Hematopoietic multipotent progenitor cell treated with erythropoietin and hydrocortisone succinate and interleukin-3 and kit ligand, for 6 days (in vitro differentiated cells): ENCODE data around the gene DNPEP.

Experiments used
- DNase-seq: peaks from one replicate; pipeline ENCODE4 v3.0.0-alpha.2; 2015

DNPEP gene

GRCh38 chr2:219387306-219388120 is at the start of gene DNPEP:
Gene DNPEP, minus strand, starts transcription at chr2:219387912. Its CDS starts 118 bp downstream, at chr2:219387794.
- DNase-seq, result peak; percentile 93

GRCh38 chr2:219437141-219437540 is 49.4 kb upstream of the DNPEP start:
- DNase-seq, result no peak

DNA sequence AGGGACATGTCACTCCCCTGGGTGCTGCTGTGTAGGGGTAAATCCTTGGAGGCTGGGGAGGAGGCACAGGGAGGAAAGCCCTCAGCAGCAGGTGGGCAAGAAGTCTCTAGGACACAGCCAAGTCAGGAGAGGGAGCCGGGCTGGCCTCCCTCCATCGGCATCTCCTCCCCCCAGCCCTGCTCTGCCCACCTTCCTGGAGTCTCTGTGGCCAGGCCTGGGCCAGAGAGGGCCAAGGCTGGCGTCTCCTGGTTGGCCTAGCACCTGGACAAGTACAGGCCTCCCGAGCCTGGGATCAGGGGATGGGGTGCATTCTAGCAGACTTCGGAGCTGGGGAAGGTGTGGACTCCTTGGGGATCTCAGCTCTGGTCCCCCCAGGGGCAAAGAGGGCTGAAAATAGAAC is 48.8 kb upstream of the DNPEP start:
- no peak for DNase-seq

DNA sequence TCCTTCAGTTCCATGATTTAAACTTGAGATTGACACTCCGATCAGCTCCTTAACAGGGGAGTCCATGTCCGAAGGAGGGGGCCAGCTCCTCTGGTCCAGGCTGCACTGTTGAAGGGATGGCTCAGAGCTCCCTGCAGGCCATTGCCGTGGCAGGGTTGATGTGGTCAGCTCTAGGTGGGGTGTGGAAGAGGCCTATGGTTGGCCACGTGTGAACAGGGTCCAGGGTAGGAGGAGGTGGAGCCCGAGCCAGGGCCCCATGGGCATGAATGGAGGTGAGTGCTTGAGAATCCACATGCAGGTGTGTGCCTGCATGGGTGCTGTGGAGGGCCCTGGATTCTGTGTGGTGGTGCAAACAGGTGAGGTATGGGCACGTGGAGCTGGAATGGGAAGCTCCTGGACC is 48.0 kb upstream of the DNPEP start:
- DNase-seq, result no peak

DNA sequence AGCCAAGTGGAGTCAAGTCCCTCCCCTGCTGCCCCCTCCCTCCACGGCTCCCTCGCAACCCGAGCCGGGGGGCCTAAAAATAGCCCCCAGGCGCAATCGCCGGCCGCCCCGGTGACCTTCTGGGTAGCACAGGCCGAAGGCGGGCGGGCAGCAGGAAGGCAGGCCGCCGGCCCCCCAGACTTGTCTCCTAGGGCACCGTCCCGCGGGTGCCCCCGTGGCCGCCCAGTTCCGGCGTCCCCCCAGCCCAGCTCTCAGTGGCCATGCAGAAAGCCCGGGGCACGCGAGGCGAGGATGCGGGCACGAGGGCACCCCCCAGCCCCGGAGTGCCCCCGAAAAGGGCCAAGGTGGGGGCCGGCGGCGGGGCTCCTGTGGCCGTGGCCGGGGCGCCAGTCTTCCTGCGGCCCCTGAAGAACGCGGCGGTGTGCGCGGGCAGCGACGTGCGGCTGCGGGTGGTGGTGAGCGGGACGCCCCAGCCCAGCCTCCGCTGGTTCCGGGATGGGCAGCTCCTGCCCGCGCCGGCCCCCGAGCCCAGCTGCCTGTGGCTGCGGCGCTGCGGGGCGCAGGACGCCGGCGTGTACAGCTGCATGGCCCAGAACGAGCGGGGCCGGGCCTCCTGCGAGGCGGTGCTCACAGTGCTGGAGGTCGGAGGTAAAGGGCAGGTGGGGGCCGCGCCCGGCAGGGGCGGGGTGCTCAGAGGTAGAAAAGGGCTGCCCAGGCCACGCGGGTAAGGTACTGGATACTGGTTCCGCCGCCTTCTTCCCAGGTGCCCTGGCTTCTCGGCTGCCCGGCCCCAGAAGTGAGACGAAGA is 47.2 kb upstream of the DNPEP start, which contains the start of gene SPEG:
Gene SPEG (plus strand): TSS at position 126 of the 808 bp plus-strand sequence. CDS start 135 bp downstream, at position 261.
- DNase-seq, result no peak

DNA sequence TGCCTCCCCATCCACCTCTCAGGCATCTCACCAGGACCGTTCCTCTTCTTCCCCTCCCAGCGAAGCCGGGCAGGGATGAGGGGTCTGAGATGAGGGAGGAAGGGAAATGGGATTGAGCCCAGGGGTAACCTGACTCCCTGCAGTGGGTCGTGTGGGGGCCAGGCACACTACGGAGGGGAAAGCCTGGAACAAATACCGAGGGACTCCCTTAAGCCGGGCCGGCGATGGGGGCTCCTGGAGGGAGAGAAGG is 46.7 kb upstream of the DNPEP start:
- no peak for DNase-seq

DNA sequence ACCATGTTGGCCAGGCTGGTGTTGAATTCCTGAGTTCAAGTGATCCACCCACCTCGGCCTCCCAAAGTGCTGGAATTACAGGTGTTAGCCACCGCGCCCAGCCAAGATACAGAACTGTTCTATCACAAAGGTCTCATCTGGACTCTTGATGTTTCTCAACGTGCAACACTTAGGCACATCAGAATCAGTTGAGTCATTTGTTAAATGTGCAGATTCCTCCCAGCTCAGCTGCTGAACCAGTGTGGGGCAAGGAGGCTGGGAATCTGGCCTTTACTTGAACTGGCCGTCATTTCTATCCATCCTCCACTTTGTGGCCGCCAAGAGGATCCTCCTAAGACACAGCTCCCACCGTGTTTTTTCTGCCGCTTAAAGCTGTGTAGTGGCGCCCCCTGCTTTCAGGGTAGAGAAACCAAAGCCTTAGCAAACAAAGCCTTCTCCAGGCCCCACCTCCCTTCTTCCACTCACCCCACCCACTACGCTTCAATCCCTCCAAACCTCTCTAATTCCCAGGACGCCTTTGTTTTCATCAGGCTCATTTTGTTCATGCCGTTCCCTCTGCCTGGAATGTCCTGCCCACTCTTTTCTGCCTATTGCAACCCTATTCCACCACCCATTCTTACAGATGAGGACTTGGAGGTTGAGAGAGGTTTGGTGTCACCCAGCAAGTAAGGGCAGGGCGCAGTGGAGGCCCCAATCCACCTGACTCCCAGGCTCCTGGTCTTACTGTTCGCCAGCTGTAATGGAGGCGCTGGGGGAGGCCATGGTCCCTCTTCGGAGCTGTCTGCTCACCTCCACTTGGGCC is 46.2 kb upstream of the DNPEP start:
- peak; percentile 86 for DNase-seq

DNA sequence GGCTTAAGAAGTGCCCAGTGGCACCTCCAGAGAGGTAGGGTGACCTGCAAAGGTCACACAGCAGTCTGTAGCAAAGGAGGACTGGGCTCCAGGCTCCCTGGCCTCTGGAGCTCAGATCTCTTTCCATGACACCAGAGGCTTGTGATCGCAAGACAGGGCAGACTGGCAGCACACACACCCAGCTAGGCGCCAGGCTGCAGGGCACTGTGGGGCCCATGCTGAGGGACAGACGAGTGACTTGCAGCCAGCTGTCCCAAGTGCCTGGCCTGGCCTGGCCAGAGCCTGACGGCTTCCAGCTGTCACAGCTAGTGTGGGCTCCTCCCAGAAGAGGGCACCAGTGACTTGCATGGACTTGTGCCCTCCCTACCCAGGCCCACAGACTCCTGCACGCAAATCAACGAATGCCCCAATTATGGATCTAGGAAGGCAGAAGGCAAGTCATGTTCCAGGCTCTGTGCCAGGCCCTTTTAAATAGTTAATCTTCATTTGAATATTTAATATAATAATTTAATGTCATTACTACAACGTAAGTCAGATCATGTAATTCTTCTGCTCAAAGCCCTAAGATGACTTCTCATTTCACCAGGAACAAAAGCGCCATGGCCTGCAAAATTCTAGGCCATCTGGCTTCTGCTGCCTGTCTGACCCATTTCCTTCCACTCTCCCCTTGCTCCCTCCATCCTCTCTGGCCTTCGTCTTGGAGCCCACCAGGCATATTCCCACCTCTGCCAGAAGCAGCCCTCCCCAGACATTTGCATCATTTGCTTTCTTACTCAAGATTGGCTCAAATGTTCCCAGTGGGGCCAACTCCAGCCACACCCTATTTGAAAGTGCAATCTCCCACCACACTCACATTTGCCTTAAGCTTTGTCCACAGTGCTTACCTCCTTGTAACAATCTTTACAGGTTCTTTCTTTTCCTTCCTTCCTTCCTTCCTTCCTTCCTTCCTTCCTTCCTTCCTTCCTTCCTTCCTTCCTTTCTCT is 43.2 kb upstream of the DNPEP start:
- peak; percentile 49 for DNase-seq

- no peak for DNase-seq
Measured at GRCh38 chr2:219429958-219430606, 42.4 kb upstream of the DNPEP start.

DNA sequence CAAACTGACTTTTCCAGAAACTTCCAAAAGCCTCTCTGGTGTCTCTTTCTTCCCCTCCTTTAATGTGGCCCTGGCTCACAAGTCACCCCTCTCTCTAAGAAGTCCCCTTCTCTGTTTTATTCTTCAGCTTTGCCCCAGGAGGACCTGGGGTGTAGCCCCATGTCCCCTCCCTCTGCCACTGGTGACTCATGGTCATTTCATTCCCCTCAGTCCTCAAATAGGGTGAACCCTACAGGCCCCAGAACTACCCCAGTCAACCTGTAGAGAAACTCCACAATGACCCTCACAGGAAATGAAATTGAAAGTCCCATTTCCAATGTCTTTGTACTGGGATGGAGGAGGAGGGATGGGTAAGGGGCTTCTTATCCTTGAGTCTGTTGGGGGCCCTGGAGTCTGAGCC is 40.8 kb upstream of the DNPEP start:
- no peak for DNase-seq

- DNase-seq, result no peak
Measured at GRCh38 chr2:219426534-219427136, 38.9 kb upstream of the DNPEP start.

GRCh38 chr2:219426068-219426443 is 38.3 kb upstream of the DNPEP start:
- no peak for DNase-seq

DNA sequence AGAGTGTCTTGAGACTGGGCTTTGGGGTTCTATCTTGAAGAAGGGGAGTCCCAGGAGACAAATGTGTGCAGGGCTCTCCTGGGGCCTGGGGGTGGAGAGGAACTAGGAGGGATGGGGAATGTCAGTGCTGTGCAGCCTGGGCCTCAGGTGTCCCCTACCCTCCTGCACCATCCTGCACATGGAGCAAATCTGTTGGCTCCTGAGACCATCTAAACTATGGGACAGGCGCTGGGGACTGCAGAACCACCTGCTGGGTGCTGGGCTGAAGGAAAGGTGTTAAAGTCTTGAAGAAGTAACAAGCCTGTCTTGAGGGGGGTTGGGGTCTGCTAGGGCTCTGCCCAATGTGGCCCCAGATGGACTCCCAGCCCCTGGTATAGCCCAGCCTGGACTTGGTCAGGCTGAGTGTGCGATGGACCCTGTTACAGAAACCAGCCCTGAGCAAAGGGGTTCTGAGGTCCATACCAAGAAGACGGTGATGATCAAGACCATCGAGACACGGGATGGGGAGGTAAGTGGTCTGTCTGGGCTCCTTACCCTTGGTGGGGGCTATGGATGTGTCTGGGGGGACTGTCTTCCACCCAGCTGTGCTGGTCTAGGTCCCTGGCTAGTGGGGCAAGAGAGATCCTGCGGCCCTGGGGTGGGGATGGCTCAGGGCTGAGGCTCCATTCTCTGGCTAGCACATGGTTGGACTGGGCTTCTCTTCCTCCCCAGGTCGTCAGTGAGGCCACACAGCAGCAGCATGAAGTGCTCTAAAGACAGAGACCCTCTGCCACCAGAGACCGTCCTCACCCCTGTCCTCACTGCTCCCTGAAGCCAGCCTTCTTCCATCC is 37.7 kb upstream of the DNPEP start:
- no peak for DNase-seq

- DNase-seq, result no peak
Measured at GRCh38 chr2:219423652-219424377, 36.1 kb upstream of the DNPEP start.

- DNase-seq, result no peak
Measured at GRCh38 chr2:219422952-219423534, 35.3 kb upstream of the DNPEP start.

DNA sequence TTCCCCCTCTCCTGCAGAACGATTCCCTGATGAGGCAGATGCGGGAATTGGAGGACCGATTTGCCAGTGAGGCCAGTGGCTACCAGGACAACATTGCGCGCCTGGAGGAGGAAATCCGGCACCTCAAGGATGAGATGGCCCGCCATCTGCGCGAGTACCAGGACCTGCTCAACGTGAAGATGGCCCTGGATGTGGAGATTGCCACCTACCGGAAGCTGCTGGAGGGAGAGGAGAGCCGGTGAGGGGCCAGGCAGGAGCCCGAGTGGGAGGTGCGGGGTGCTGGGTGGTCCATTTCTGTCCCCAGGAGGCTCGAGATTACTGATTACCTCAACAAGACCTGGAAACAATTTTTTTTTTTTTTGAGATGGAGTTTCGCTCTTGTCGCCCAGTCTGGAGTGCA is 33.6 kb upstream of the DNPEP start:
- no peak for DNase-seq

DNA sequence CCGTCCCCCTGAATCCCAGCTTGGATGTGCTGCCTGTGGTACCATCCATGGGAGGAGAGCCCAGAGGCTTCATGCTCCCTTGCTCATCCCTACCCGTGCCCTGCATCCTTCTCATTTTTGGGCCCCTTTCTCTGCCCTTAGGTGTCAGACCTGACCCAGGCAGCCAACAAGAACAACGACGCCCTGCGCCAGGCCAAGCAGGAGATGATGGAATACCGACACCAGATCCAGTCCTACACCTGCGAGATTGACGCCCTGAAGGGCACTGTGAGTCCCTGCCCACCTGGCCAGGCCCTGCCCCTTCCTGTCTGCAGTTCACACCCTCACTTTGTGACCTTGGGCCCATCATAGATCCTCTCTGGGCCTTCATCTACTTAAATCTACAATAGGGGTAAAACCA is 33.0 kb upstream of the DNPEP start:
- DNase-seq, result no peak

DNA sequence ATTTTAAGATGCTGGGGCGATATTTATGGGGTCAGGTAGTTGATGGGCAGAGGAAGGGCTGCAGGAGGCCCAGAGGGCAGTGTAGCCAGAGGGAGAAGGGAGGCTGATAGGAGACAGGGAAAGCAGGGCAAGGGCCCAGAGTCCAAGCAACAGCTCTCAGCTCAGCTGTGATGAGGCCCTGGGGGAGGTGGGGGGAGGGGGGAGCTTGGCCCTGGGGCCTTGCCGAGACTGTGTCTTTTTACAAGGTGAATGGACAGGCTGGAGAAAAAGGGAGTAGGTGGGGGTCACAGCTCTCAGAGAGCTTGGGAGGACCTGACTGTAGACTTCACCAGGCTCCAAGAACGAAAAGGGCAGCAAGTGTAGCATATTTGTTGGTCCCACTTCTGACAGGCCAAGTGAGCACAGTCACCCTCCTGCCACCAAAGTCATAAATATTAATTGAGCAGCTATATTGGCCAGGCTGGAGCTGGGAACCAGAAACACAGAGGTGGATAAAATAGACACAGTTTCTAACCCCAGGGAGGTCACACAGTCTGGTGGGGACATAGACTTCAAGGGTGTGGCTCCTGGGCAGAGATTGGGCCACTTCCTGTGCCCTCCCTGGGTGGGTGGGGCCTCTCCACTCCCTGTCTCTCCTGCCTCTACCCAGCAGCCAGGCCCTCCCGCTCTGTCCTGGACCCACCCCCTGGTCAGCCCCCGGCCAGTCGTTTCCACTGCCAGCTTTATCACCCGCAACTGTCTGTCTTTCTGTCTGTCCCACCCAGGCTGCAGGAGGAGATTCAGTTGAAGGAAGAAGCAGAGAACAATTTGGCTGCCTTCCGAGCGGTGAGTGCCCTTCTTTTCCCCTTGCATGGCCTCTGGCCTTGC is 31.9 kb upstream of the DNPEP start:
- DNase-seq, result peak; percentile 86
